ENCODE data around the gene P2RY2.
A peak's percentile ranks its signal among the peaks of the same experiment; 100 is the strongest.

P2RY2 gene

DNA sequence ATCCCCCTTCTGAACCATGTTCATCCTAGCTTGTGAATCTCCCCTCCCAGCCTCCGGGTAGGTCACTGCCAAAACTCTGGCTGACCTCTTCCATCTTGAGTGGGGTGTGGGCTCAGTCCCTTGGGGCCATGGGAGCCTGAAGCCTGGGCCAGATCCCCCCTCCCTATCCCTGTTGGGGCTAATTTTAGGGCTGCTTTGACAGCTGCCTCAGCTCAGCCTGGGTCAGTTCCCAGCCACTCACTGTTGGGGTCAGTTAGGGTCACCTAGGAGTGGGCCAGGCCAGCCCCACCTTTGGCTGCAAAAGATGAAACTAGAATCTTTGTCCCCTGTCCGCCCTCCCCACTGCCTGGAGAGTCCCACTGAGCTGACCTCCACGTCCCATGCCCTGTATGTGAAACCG, 29.8 kb upstream of the P2RY2 start:
- H3K9ac ChIP-seq (ENCODE audit: low read depth in 1 of 2, low read length in 2 of 2) = no peak overlapping the region
- peaks cover 21 to 41% of the 10 kb centered on the region in 2 donors for H3K4me1 ChIP-seq (ENCODE audit: control insufficient read depth in 2 of 2, insufficient read depth in 2 of 2, low read length in 2 of 2)
- peak overlapping the region in 1 of 2 donors; percentile 9 for H3K27ac ChIP-seq (ENCODE audit: low read depth in 2 of 2, low read length in 2 of 2)
- no peak overlapping the region for H3K4me3 ChIP-seq (ENCODE audit: low read length in 2 of 2)
- no peaks in the 10 kb centered on the region for H3K36me3 ChIP-seq (ENCODE audit: control insufficient read depth in 2 of 2, insufficient read depth in 2 of 2, low read length in 2 of 2)
- no peaks in the 10 kb centered on the region for H3K27me3 ChIP-seq (ENCODE audit: control insufficient read depth in 2 of 2, insufficient read depth in 2 of 2, low read length in 2 of 2)
- no peaks in the 10 kb centered on the region for H3K9me3 ChIP-seq (ENCODE audit: control insufficient read depth in 2 of 2, low read length in 2 of 2)

DNA sequence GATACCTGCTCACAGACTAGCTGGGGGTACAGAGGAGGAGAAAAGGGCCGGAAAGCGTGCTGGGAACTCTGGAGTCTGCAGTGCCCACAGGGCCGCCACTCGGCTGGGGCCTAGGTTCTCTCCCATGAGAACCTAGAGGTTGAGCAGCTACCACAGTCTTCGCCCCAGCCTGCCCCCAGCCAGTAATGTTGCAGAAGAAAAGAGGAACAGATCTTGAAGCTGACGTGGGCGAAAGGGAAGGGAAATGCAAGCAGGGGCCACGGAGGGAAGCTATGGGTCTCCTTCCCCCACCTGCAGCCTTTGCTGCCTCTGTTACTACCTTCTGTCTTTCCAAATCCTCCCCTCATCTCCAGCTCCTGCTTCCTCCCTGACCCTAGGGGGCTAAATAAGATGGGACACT, 28.8 kb upstream of the P2RY2 start:
- Histone ChIP-seq H3K4me1 (ENCODE audit: control insufficient read depth in 2 of 2, insufficient read depth in 2 of 2, low read length in 2 of 2) (peaks cover 29 to 44% of the 10 kb centered on the region in 2 donors), H3K9ac (ENCODE audit: low read depth in 1 of 2, low read length in 2 of 2) (no peak overlapping the region), H3K27me3 (ENCODE audit: control insufficient read depth in 2 of 2, insufficient read depth in 2 of 2, low read length in 2 of 2) (no peaks in the 10 kb centered on the region), H3K36me3 (ENCODE audit: control insufficient read depth in 2 of 2, insufficient read depth in 2 of 2, low read length in 2 of 2) (no peaks in the 10 kb centered on the region), H3K9me3 (ENCODE audit: control insufficient read depth in 2 of 2, low read length in 2 of 2) (no peaks in the 10 kb centered on the region), H3K27ac (ENCODE audit: low read depth in 2 of 2, low read length in 2 of 2) (peak overlapping the region in 1 of 2 donors; percentile 43), H3K4me3 (ENCODE audit: low read length in 2 of 2) (no peak overlapping the region)

DNA sequence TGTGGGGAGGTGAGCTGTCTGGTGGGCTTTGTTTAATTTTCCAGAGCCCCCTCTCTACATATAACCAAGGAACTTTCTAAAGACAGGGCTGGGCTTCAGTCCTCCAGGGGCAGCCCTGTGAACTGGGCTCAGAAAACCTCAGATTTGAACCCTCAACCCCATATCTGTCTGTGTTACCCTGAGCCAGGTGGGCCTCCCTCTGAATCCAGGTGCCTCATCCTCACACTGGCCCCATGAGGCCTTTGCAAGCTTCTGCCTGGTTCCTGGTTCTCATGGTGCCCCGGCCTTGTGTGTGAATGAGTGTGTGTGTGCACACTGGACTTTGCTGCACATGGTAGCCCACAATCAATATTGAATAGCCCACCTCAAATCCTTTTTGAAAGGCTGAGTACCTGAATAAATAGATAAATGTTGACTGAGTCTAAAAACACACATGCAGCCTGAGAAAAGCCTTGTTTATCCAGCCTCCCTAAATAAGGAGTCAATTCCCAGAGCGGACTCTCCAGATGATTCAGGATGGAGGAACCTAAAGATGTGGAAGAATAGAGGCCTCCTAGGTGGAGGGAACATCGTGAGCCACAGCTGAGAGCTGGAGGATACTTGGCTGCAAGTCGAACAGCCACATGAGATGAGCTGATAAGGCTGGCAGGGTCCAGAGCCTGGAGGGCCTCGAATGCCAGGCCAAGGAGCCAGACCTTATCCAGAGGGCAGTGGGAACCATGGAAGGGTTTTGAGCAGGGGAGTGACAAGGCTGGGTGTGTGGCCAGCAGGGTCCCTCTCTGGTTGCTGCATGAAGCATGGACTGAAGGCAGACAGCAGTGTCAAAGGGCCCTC, 28.1 kb upstream of the P2RY2 start:
- H3K27me3 ChIP-seq (ENCODE audit: control insufficient read depth in 2 of 2, insufficient read depth in 2 of 2, low read length in 2 of 2) = no peaks in the 10 kb centered on the region

DNA sequence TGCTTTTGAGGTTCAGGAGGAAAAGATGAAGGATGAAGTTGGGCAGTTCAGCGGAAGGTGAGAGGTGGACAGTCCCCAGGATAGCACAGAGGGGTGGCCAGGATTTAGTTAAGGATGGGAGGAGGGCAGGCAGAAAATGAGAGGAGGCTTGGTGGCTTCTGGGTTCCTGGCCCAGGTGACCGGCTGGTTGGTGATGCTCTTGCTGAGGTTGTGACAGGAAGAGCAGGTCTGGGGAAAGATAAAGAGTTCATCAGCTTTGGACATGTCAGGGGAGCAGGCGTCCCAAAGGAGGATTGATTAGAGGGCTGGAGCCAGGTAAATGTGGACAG, 27.6 kb upstream of the P2RY2 start:
- no peak overlapping the region for H3K9ac ChIP-seq (ENCODE audit: low read depth in 1 of 2, low read length in 2 of 2)
- no peak overlapping the region for H3K27ac ChIP-seq (ENCODE audit: low read depth in 2 of 2, low read length in 2 of 2)
- H3K9me3 ChIP-seq (ENCODE audit: control insufficient read depth in 2 of 2, low read length in 2 of 2) = no peaks in the 10 kb centered on the region
- peaks cover 37 to 47% of the 10 kb centered on the region in 2 donors for H3K4me1 ChIP-seq (ENCODE audit: control insufficient read depth in 2 of 2, insufficient read depth in 2 of 2, low read length in 2 of 2)
- H3K4me3 ChIP-seq (ENCODE audit: low read length in 2 of 2) = no peak overlapping the region
- H3K36me3 ChIP-seq (ENCODE audit: control insufficient read depth in 2 of 2, insufficient read depth in 2 of 2, low read length in 2 of 2) = no peaks in the 10 kb centered on the region
- no peaks in the 10 kb centered on the region for H3K27me3 ChIP-seq (ENCODE audit: control insufficient read depth in 2 of 2, insufficient read depth in 2 of 2, low read length in 2 of 2)

More for the DNA sequence above, 28.1 kb upstream of the P2RY2 start:
- peaks cover 33 to 45% of the 10 kb centered on the region in 2 donors for H3K4me1 ChIP-seq (ENCODE audit: control insufficient read depth in 2 of 2, insufficient read depth in 2 of 2, low read length in 2 of 2)
- no peak overlapping the region for H3K27ac ChIP-seq (ENCODE audit: low read depth in 2 of 2, low read length in 2 of 2)
- no peaks in the 10 kb centered on the region for H3K9me3 ChIP-seq (ENCODE audit: control insufficient read depth in 2 of 2, low read length in 2 of 2)
- no peak overlapping the region for H3K9ac ChIP-seq (ENCODE audit: low read depth in 1 of 2, low read length in 2 of 2)
- no peak overlapping the region for H3K4me3 ChIP-seq (ENCODE audit: low read length in 2 of 2)
- no peaks in the 10 kb centered on the region for H3K36me3 ChIP-seq (ENCODE audit: control insufficient read depth in 2 of 2, insufficient read depth in 2 of 2, low read length in 2 of 2)

DNA sequence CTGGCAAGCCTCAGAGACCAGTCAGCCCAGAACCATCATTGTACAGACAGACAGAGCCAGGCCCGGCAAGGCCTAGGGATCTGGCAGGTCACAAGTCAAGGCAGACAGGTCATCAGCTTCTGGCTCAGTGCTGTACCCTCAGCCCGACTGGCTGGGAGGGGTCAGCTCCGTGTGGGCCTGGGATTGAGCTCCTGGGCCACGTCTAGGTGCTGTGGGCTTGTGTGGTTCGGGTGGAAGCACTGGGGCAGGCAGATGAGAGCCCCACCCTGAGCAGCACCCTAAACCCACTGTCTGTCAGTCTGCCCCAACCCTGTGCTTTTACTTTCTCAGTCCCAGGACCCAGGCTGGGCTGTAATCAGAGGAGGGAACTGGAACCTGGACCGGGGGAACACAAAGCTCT, 26.9 kb upstream of the P2RY2 start:
- H3K27ac ChIP-seq (ENCODE audit: low read depth in 2 of 2, low read length in 2 of 2) = peak overlapping the region in 1 of 2 donors; percentile 43
- H3K27me3 ChIP-seq (ENCODE audit: control insufficient read depth in 2 of 2, insufficient read depth in 2 of 2, low read length in 2 of 2) = no peaks in the 10 kb centered on the region
- no peaks in the 10 kb centered on the region for H3K9me3 ChIP-seq (ENCODE audit: control insufficient read depth in 2 of 2, low read length in 2 of 2)
- H3K4me1 ChIP-seq (ENCODE audit: control insufficient read depth in 2 of 2, insufficient read depth in 2 of 2, low read length in 2 of 2) = peaks cover 43 to 52% of the 10 kb centered on the region in 2 donors
- H3K9ac ChIP-seq (ENCODE audit: low read depth in 1 of 2, low read length in 2 of 2) = no peak overlapping the region
- no peaks in the 10 kb centered on the region for H3K36me3 ChIP-seq (ENCODE audit: control insufficient read depth in 2 of 2, insufficient read depth in 2 of 2, low read length in 2 of 2)
- no peak overlapping the region for H3K4me3 ChIP-seq (ENCODE audit: low read length in 2 of 2)

DNA sequence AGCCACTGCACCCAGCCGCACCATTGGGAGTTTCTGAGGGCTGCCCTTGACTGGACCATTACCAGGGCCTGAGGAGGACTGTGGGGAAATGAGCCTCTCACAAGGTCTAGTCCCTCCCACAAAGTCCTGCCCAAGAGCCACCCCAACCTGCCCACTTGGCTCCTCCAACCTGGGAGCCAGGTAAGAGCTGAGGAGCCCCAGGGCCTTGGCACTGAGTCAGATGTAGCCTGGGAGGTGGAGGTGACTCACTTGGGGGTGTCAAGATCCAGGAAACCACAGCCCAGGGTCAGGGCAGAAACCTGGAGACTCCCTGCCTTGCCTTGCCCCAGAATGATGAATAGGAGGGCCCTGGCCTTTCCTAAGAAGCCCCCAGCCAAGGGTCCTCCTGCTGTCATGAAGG, 25.8 kb upstream of the P2RY2 start:
- no peaks in the 10 kb centered on the region for H3K36me3 ChIP-seq (ENCODE audit: control insufficient read depth in 2 of 2, insufficient read depth in 2 of 2, low read length in 2 of 2)
- H3K9ac ChIP-seq (ENCODE audit: low read depth in 1 of 2, low read length in 2 of 2) = no peak overlapping the region
- no peaks in the 10 kb centered on the region for H3K9me3 ChIP-seq (ENCODE audit: control insufficient read depth in 2 of 2, low read length in 2 of 2)
- no peak overlapping the region for H3K27ac ChIP-seq (ENCODE audit: low read depth in 2 of 2, low read length in 2 of 2)
- H3K4me1 ChIP-seq (ENCODE audit: control insufficient read depth in 2 of 2, insufficient read depth in 2 of 2, low read length in 2 of 2) = peaks cover 51 to 60% of the 10 kb centered on the region in 2 donors
- no peaks in the 10 kb centered on the region for H3K27me3 ChIP-seq (ENCODE audit: control insufficient read depth in 2 of 2, insufficient read depth in 2 of 2, low read length in 2 of 2)
- H3K4me3 ChIP-seq (ENCODE audit: low read length in 2 of 2) = no peak overlapping the region

DNA sequence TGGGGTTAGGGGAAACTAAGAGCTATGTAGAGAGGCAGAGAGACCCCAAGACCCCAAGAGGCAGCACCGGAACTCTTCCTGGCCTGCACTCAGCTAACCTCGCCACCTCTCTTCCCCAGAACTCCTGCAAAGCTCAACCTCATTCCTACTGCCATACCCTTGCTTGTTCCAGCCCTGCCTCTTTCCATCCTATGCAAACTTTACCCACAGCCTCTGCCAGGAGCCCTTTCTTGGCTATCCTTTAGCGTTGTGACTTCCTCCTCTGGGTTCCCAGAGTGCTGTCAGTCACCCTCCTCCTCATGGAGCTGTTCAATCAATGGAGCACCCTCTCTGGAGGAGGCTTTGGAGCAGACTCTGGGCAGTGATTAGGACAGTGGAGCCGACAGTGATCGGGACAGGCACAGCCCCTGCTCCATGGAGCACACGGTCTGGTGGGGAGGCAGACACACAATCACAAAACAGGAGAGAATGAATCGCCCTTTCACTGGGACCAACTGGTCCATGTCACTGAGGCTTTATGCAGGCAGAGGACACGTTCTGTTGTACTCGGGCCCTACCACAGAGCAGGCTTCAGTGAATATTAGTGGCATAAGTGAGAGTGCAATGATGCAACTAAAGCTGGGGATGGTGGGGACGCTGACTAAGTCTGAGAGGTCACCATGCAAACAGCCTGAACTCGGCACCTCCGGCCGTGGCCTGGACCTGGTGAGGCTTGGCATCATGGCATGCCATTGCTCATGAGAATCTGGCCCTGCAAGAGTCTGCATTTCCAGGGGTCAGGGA, 24.6 kb upstream of the P2RY2 start:
- Histone ChIP-seq H3K27me3 (ENCODE audit: control insufficient read depth in 2 of 2, insufficient read depth in 2 of 2, low read length in 2 of 2) (no peaks in the 10 kb centered on the region), H3K9ac (ENCODE audit: low read depth in 1 of 2, low read length in 2 of 2) (no peak overlapping the region), H3K4me1 (ENCODE audit: control insufficient read depth in 2 of 2, insufficient read depth in 2 of 2, low read length in 2 of 2) (peaks cover 54 to 63% of the 10 kb centered on the region in 2 donors), H3K9me3 (ENCODE audit: control insufficient read depth in 2 of 2, low read length in 2 of 2) (no peaks in the 10 kb centered on the region), H3K4me3 (ENCODE audit: low read length in 2 of 2) (no peak overlapping the region), H3K27ac (ENCODE audit: low read depth in 2 of 2, low read length in 2 of 2) (peak overlapping the region; percentile 60 to 68), H3K36me3 (ENCODE audit: control insufficient read depth in 2 of 2, insufficient read depth in 2 of 2, low read length in 2 of 2) (no peaks in the 10 kb centered on the region)

DNA sequence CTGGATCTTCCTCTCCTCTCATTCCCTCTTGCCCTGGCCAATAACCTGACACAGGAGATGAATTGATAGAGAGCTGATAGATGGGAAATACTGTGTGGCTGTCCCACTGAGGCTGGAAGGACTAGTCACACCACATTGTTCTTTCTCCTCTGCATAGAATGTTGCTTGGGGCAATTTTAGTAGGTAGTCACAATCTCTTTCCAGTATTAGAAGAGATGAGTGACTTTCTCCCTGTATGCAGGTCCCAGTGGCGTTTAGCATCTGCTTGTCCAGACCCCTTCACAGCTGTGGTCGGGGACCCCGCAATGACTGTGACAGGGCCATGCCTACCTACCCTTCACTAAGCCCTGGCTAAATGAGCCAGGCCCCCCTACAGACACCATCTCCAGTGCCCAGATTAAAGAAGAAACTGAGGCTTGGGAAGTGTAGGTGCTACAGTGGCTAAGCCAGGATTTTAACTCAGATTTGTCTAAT, 24.0 kb upstream of the P2RY2 start:
- no peaks in the 10 kb centered on the region for H3K36me3 ChIP-seq (ENCODE audit: control insufficient read depth in 2 of 2, insufficient read depth in 2 of 2, low read length in 2 of 2)
- H3K27me3 ChIP-seq (ENCODE audit: control insufficient read depth in 2 of 2, insufficient read depth in 2 of 2, low read length in 2 of 2) = no peaks in the 10 kb centered on the region
- H3K4me3 ChIP-seq (ENCODE audit: low read length in 2 of 2) = no peak overlapping the region
- peaks cover 54 to 63% of the 10 kb centered on the region in 2 donors for H3K4me1 ChIP-seq (ENCODE audit: control insufficient read depth in 2 of 2, insufficient read depth in 2 of 2, low read length in 2 of 2)
- no peaks in the 10 kb centered on the region for H3K9me3 ChIP-seq (ENCODE audit: control insufficient read depth in 2 of 2, low read length in 2 of 2)
- peak overlapping the region in 1 of 2 donors; percentile 2 for H3K9ac ChIP-seq (ENCODE audit: low read depth in 1 of 2, low read length in 2 of 2)
- peak overlapping the region; percentile 60 to 68 for H3K27ac ChIP-seq (ENCODE audit: low read depth in 2 of 2, low read length in 2 of 2)

DNA sequence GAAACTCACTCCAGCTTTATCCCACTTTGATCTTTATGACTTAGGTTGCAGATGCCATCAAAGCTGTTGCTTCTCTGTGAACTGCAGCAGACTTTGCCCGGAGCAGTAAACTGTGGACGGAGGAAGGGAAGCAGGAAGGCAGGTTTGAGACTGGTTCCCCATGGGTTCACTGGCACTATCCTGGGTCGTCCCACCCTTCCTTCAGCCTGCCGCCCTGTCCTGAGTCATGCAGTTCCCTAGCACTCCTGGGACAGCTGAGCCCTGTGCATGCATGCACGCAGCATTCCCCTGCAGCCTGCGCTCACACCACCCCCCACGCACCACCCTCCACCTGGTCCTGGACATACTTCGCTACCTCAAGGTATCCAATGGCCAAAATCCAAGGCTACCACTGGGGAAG, 23.5 kb upstream of the P2RY2 start:
- H3K36me3 ChIP-seq (ENCODE audit: control insufficient read depth in 2 of 2, insufficient read depth in 2 of 2, low read length in 2 of 2) = no peaks in the 10 kb centered on the region
- no peaks in the 10 kb centered on the region for H3K27me3 ChIP-seq (ENCODE audit: control insufficient read depth in 2 of 2, insufficient read depth in 2 of 2, low read length in 2 of 2)
- no peaks in the 10 kb centered on the region for H3K9me3 ChIP-seq (ENCODE audit: control insufficient read depth in 2 of 2, low read length in 2 of 2)
- peaks cover 54 to 63% of the 10 kb centered on the region in 2 donors for H3K4me1 ChIP-seq (ENCODE audit: control insufficient read depth in 2 of 2, insufficient read depth in 2 of 2, low read length in 2 of 2)
- H3K27ac ChIP-seq (ENCODE audit: low read depth in 2 of 2, low read length in 2 of 2) = peak overlapping the region; percentile 96 to 97
- peak overlapping the region; percentile 22 to 52 for H3K4me3 ChIP-seq (ENCODE audit: low read length in 2 of 2)
- H3K9ac ChIP-seq (ENCODE audit: low read depth in 1 of 2, low read length in 2 of 2) = peak overlapping the region; percentile 58 to 65

Measured in mucosa of rectum (tissue), 2 donors.